Duodenal mucosa (tissue), 2 donors: ENCODE results near the gene OCIAD2.
"Not testable (repeated sequence)": the region's sequence is repeated elsewhere in the genome, so short reads cannot be mapped to it uniquely, and the experiment has no call there.

Experiments used
- H3K27ac ChIP-seq: one replicate; pipeline ENCODE4 v1.7.0; 2013; ENCODE audit warnings: low read depth, low read length
- H3K27me3 ChIP-seq, 2 donors: one replicate each; pipeline ENCODE4 v1.7.0; 2013; ENCODE audit warnings: low read length in 2 of 2, control low read depth in 1 of 2; ENCODE audit not compliant: insufficient read depth in 2 of 2, control insufficient read depth in 1 of 2
- H3K36me3 ChIP-seq, 2 donors: one replicate each; pipeline ENCODE4 v1.7.0; 2013; ENCODE audit warnings: low read length in 2 of 2, control low read depth in 1 of 2; ENCODE audit not compliant: insufficient read depth in 2 of 2, control insufficient read depth in 1 of 2
- H3K4me1 ChIP-seq, 2 donors: one replicate each; pipeline ENCODE4 v1.7.0; 2013; ENCODE audit warnings: low read length in 2 of 2, control low read depth in 1 of 2; ENCODE audit not compliant: insufficient read depth in 2 of 2, control insufficient read depth in 1 of 2
- H3K4me3 ChIP-seq, 2 donors: one replicate each; pipeline ENCODE4 v1.7.0; 2013; ENCODE audit warnings: low read length in 2 of 2, low read depth in 1 of 2
- H3K9ac ChIP-seq, 2 donors: one replicate each; pipeline ENCODE4 v1.7.0; 2013; ENCODE audit warnings: low read length in 2 of 2, low read depth in 1 of 2
- H3K9me3 ChIP-seq, 2 donors: one replicate each; pipeline ENCODE4 v1.7.0; 2013; ENCODE audit warnings: low read length in 2 of 2, control low read depth in 1 of 2; ENCODE audit not compliant: control insufficient read depth in 1 of 2

The OCIAD2 gene

DNA sequence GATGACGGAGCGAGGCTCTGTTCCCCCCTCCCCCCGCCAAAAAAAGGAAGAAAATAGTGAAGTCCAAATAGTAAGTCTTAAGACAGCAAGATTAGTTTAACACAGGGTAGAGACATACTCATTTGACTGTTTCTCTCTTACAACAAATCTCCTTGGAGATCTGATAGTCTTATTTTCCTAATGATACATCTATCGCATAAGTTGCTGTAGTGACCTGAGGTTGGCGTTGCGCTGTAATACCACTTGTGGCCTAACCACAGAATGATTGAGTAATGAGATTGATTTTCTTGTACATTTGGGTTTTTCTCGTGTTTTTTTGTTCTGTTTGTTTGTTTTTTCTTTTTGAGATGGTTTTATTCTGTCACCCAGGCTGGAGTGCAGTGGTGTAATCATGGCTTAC is 48.4 kb downstream of the OCIAD2 start:
- Histone ChIP-seq H3K9ac (no peak overlapping the region), H3K27ac (no peak overlapping the region), H3K36me3 (peaks cover 18 to 35% of the 10 kb centered on the region in 2 donors), H3K4me1 (no peaks in the 10 kb centered on the region), H3K4me3 (no peak overlapping the region), H3K27me3 (no peaks in the 10 kb centered on the region), H3K9me3 (no peaks in the 10 kb centered on the region)

DNA sequence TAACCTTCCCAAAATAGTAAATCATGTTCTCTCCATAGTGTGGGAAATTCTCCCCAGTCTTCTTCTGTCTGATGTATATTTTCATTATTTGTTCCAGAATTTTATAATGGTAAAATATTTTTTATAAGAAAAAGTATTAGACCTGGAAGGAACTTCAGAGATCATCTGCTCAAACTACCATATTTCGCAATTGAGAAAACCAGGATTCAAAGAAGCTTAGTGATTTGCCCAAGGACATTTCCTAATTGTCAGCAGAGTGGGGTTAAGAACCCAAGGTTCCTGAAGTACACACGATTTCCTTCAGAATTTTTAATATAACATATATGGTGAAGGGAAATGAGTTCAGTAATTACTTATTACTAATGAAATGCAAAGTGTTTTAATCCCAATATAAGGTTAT is 51.6 kb downstream of the OCIAD2 start:
- no peaks in the 10 kb centered on the region for H3K27me3 ChIP-seq
- no peaks in the 10 kb centered on the region for H3K9me3 ChIP-seq
- peaks cover 24 to 47% of the 10 kb centered on the region in 2 donors for H3K36me3 ChIP-seq
- no peak overlapping the region for H3K9ac ChIP-seq
- H3K27ac ChIP-seq, result no peak overlapping the region
- no peaks in the 10 kb centered on the region for H3K4me1 ChIP-seq
- H3K4me3 ChIP-seq, result no peak overlapping the region

DNA sequence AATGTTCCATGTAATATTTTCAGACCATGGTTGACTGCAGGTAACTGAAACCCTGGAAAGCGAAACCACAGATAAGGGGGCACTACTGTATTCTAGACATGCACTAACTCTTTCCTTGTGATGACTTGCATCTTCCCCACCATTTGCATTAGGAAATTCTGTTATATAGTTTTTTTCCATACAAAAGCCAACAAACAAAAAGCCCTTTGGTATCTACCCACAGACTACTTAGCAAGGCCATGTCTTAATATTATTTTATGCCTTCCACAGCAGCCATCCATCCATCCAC is 52.2 kb downstream of the OCIAD2 start:
- H3K4me3 ChIP-seq, result no peak overlapping the region
- H3K9ac ChIP-seq, result no peak overlapping the region
- no peaks in the 10 kb centered on the region for H3K27me3 ChIP-seq
- no peaks in the 10 kb centered on the region for H3K4me1 ChIP-seq
- no peaks in the 10 kb centered on the region for H3K9me3 ChIP-seq
- no peak overlapping the region for H3K27ac ChIP-seq
- H3K36me3 ChIP-seq, result peaks cover 26 to 49% of the 10 kb centered on the region in 2 donors

DNA sequence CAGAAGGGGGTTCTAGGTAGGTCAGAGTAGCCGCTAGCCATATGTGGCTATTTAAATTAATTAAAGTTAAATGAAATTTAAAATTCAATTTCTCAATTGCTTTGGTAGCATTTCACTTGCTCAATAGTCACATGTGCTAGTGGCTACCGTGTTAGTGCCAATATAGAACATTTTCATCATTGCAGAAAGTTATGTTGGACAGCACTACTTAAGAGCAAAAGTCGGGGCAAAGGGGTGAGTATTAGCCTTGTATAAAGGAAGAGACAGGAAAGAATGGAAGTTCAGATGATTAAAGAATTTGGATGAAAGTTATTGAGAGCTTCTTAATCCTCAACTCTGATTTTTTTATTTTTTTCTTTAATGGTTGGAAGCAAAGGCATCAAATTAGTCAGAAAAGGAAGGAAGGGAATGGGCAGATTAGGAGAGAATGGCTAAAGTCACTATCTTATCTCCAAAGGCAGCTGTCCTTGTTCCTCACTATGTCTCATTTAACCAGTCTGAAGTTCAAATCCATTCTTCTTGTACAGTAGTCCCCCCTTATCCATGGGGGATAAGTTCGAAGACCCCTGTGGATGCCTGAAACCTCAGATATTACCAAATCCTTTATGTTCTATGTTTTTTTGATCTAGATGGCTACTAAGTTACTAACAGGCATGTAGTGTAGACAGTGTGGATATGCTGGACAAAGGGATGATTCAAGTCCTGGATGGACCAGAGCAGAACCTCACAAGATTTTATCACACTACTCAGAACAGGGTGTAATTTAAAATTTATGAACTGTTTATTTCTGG is 52.8 kb downstream of the OCIAD2 start:
- H3K27ac ChIP-seq, result no peak overlapping the region
- H3K4me3 ChIP-seq, result no peak overlapping the region
- H3K4me1 ChIP-seq, result no peaks in the 10 kb centered on the region
- no peaks in the 10 kb centered on the region for H3K27me3 ChIP-seq
- peaks cover 26 to 49% of the 10 kb centered on the region in 2 donors for H3K36me3 ChIP-seq
- no peak overlapping the region for H3K9ac ChIP-seq
- no peaks in the 10 kb centered on the region for H3K9me3 ChIP-seq

DNA sequence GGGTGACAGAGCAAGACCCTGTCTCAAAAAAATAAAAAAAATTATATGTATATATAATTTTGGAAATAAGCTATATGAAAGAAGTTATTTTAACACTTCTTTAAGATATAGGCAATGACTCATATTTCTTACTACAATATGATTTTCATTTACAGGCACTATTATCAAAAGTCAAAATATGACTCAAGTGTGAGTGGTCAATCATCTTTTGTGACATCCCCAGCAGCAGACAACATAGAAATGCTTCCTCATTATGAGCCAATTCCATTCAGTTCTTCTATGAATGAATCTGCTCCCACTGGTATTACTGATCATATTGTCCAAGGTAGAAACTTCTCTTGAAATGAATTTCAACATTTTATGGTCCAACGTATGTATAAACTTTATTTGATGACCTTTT is 54.9 kb downstream of the OCIAD2 start:
- H3K4me1 ChIP-seq, result no peaks in the 10 kb centered on the region
- H3K27ac ChIP-seq, result no peak overlapping the region
- no peak overlapping the region for H3K9ac ChIP-seq
- no peaks in the 10 kb centered on the region for H3K9me3 ChIP-seq
- peaks cover 24 to 39% of the 10 kb centered on the region in 2 donors for H3K36me3 ChIP-seq
- H3K27me3 ChIP-seq, result no peaks in the 10 kb centered on the region
- H3K4me3 ChIP-seq, result no peak overlapping the region

DNA sequence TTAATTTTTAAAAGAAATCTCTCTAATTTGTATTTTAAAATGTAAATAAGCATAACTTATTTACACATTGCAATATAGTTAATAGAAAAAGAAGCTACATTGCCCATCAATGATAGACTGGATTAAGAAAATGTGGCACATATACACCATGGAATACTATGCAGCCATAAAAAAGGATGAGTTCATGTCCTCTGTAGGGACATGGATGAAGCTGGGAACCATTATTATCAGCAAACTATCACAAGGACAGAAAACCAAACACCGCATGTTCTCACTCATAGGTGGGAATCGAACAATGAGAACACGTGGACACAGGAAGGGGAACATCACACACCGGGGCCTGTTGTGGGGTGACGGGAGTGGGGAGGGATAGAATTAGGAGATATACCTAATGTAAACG is 57.8 kb downstream of the OCIAD2 start:
- H3K27me3 ChIP-seq, H3K9me3 ChIP-seq, H3K9ac ChIP-seq, H3K4me3 ChIP-seq, H3K27ac ChIP-seq, H3K4me1 ChIP-seq: not testable (repeated sequence)
- H3K36me3 ChIP-seq, result peaks cover 32 to 46% of the 10 kb centered on the region in 2 donors

DNA sequence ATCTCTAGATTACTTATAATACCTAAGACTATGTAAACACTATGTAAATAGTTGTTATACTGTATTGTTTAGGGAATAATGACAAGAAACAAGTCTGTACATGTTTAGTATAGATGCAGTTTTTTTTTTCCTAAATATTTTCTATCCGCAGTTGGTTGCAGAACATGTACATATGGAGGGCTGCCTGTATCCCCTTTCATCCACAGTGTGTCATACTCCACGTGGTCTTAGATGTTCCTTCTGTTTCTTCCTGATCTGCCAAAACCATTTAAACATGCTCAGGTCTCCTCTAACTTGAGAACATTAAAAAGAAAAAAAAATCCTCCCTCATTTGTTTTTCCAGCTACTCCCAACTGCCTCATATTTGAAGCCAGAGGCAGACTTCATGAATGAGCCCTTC is 61.7 kb downstream of the OCIAD2 start:
- Histone ChIP-seq H3K4me1 (peaks cover 0 to 7% of the 10 kb centered on the region in 2 donors), H3K9me3 (no peaks in the 10 kb centered on the region), H3K9ac (no peak overlapping the region), H3K27ac (no peak overlapping the region), H3K36me3 (peaks cover 28 to 37% of the 10 kb centered on the region in 2 donors), H3K27me3 (no peaks in the 10 kb centered on the region), H3K4me3 (no peak overlapping the region)

DNA sequence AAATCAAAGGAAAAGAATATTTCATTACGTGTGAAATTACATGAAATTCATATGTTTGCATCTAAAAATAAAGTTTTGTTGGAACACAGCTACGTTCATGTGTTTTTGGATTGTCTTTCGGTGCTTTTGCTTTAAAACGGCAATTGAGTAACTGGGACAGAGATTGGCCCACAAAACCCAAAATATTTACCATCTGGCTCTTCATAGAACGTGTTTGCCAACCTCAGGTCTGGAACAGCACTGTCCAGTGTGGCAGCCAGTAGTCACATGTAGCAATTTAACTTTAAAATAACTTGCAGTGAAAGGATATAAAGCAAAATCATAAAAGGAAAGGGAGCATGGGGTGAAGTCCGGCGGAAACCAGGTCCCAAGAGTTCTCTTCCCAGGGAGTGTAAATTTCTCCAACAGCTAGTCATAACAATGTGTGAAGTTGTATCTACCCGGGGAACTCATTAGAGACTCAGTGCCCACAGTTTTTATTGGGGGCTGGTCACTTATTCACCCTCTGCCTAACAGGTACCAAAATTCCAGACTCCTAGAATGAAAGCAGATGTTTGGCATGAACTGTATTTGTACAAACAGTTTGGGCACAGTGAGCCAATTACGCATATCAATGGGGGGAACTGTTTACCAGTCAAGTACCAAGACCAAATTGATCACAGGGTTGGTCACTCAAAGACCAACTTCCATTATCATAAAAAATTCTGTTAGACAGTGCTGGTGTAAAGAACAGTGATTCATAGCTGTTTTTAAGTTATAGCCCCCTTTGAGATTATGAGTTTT is 65.3 kb downstream of the OCIAD2 start:
- Histone ChIP-seq H3K4me3 (no peak overlapping the region), H3K27me3 (no peaks in the 10 kb centered on the region), H3K27ac (no peak overlapping the region), H3K36me3 (peaks cover 30 to 51% of the 10 kb centered on the region in 2 donors), H3K4me1 (peaks cover 0 to 7% of the 10 kb centered on the region in 2 donors), H3K9me3 (no peaks in the 10 kb centered on the region), H3K9ac (no peak overlapping the region)

DNA sequence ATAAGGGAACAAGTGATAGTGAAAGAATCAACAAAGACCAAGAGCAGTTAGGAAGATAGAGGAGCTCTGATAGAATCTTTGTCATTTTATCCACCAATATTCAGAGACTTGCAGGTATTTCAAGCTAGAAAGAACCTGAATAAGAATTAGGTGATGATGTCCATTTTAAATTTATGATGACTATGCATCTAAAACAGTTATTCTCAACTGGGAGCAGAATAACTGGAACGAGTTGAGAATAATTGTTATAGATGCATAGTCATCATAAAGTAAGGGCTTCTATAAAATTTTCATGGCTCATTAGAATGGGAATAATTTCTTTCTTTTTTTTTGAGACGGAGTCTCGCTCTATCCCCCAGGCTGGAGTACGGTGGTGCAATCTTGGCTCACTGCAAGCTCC is 69.9 kb downstream of the OCIAD2 start:
- H3K9me3 ChIP-seq, result no peaks in the 10 kb centered on the region
- H3K4me1 ChIP-seq, result peaks cover 9 to 18% of the 10 kb centered on the region in 2 donors
- no peak overlapping the region for H3K4me3 ChIP-seq
- H3K36me3 ChIP-seq, result peaks cover 27 to 44% of the 10 kb centered on the region in 2 donors
- H3K27ac ChIP-seq, result no peak overlapping the region
- no peaks in the 10 kb centered on the region for H3K27me3 ChIP-seq
- H3K9ac ChIP-seq, result no peak overlapping the region
